ENCODE measurements around the gene CLNS1A. TPM values are rescaled to one million over a fixed set of nuclear protein-coding genes. Genes with fewer than 3 reads are reported as not detected.

Gene CLNS1A
- total RNA-seq, 2 donors from 2014 or later: 37.8 to 99.0 TPM

DNA sequence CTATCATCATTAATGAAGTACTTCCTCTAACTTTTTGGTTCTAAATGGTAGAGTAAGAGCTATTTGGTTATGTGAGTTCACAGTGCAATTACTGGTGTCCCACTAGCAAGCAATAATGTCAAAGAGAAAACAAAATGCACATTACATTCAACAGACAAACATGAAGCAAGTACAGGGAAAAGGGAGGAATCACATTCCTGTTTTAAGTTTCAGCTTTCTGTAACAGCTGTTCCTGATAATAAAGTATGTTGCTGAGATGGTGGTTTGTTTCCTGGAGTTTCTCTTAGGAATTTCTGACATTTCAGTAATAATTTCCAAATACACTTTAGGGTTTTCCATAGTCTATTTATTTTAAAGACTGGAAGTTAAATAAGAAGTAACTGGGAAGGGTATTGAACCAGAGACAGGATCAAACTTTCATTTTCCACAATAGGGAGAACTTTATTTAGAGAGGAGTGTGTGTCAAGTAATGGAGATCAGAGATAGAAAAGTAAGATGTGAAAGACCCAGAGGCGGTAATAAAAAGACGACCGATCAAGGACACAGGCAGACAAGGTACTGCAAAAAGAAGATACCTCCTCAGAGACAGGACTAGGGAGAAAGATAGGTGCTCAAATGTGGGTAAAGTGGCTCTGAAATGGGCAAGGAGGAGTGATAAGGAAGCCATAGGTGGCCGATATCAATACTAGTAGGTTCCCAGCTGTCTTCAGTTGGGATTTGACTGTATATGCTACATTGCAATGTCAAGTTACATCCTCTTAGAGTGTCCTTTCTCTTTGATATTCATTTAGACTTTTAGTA lies 20.8 kb upstream of the CLNS1A start:
- intact Hi-C loops (cut with DNase I): no loop called here
- no peak overlapping the region for H3K4me3 ChIP-seq
- TF ChIP-seq POLR2AphosphoS5 (IDR thresholded peaks at IDR 0.05): no peak
- TF ChIP-seq, protein P1, sequence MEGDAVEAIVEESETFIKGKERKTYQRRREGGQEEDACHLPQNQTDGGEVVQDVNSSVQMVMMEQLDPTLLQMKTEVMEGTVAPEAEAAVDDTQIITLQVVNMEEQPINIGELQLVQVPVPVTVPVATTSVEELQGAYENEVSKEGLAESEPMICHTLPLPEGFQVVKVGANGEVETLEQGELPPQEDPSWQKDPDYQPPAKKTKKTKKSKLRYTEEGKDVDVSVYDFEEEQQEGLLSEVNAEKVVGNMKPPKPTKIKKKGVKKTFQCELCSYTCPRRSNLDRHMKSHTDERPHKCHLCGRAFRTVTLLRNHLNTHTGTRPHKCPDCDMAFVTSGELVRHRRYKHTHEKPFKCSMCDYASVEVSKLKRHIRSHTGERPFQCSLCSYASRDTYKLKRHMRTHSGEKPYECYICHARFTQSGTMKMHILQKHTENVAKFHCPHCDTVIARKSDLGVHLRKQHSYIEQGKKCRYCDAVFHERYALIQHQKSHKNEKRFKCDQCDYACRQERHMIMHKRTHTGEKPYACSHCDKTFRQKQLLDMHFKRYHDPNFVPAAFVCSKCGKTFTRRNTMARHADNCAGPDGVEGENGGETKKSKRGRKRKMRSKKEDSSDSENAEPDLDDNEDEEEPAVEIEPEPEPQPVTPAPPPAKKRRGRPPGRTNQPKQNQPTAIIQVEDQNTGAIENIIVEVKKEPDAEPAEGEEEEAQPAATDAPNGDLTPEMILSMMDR (IDR thresholded peaks at IDR 0.05): no peak
- no peak for TF ChIP-seq POLR2A (IDR thresholded peaks at IDR 0.05)
- no peak for DNase-seq (ENCODE audit: low spot score)
- no peaks in the 10 kb centered on the region for H3K36me3 ChIP-seq
- no peaks in the 10 kb centered on the region for H3K9me3 ChIP-seq
- 77% methylated on average over 4 of the region's 4 CpGs for WGBS
- no peaks in the 10 kb centered on the region for H3K27me3 ChIP-seq (replicated peaks; ENCODE audit: insufficient read depth)
- H3K27ac ChIP-seq: no peak overlapping the region
- no peaks in the 10 kb centered on the region for H3K4me1 ChIP-seq (replicated peaks)

- Histone ChIP-seq H3K36me3 (no peaks in the 10 kb centered on the region), H3K27me3 (replicated peaks; ENCODE audit: insufficient read depth) (no peaks in the 10 kb centered on the region), H3K9me3 (no peaks in the 10 kb centered on the region), H3K4me1 (replicated peaks) (no peaks in the 10 kb centered on the region), H3K4me3 (no peak overlapping the region), H3K27ac (no peak overlapping the region)
- TF ChIP-seq POLR2AphosphoS5 (IDR thresholded peaks at IDR 0.05): no peak
- TF ChIP-seq, protein P1 (IDR thresholded peaks at IDR 0.05): no peak
- WGBS: 88% methylated on average over 7 of the region's 7 CpGs
- intact Hi-C loops (cut with DNase I): no loop called here
- DNase-seq (ENCODE audit: low spot score): no peak
These were observed 18.8 kb upstream of the CLNS1A start for GRCh38 chr11:77656362-77656761.

DNA sequence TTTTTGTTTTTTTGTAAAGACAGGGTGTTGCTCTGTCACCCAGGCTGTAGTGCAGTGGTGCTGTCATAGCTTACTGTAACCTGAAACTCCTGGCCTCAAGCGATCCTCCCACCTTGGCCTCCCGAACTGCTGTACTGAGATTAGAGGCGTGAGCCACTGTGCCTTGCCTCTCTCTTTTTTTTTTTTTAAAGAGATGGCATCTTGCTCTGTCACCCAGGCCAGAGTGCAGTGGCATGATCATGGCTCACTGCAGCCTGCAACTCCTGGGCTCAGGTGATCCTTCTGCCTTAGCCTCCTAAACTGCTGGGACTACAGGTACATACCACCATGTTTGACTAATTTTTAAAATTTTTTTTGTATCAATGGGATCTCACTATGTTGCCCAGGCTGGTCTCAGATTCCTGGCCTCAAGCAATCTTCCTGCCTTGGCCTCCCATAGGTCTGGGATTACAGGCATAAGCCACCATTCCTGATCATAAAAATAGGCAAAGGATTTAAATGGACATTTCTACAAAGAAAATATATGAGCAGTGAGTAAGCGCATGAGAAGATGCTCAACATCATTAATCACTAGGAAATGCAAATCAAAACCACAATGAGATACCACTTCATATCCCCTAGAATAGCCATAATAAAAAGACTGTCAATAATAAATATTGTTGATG lies 17.3 kb upstream of the CLNS1A start:
- DNase-seq (ENCODE audit: low spot score): no peak
- TF ChIP-seq POLR2AphosphoS5 (IDR thresholded peaks at IDR 0.05): no peak
- TF ChIP-seq, protein P1 (IDR thresholded peaks at IDR 0.05): no peak
- no peak for TF ChIP-seq POLR2A (IDR thresholded peaks at IDR 0.05)

GRCh38 chr11:77650123-77650522 lies 12.5 kb upstream of the CLNS1A start:
- Histone ChIP-seq H3K27ac (no peak overlapping the region), H3K9me3 (no peaks in the 10 kb centered on the region), H3K36me3 (no peaks in the 10 kb centered on the region), H3K27me3 (replicated peaks; ENCODE audit: insufficient read depth) (no peaks in the 10 kb centered on the region), H3K4me3 (no peak overlapping the region), H3K4me1 (replicated peaks) (no peaks in the 10 kb centered on the region)
- intact Hi-C loops (cut with DNase I): no loop called here
- no peak for TF ChIP-seq POLR2A (IDR thresholded peaks at IDR 0.05)
- TF ChIP-seq, protein P1 (IDR thresholded peaks at IDR 0.05): no peak
- no peak for TF ChIP-seq POLR2AphosphoS5 (IDR thresholded peaks at IDR 0.05)
- no peak for DNase-seq (ENCODE audit: low spot score)
- 74% methylated on average over 3 of the region's 3 CpGs for WGBS

More for the DNA sequence above, 17.3 kb upstream of the CLNS1A start:
- Histone ChIP-seq H3K4me1 (replicated peaks) (no peaks in the 10 kb centered on the region), H3K9me3 (no peaks in the 10 kb centered on the region), H3K4me3 (no peak overlapping the region), H3K36me3 (no peaks in the 10 kb centered on the region), H3K27ac (no peak overlapping the region), H3K27me3 (replicated peaks; ENCODE audit: insufficient read depth) (no peaks in the 10 kb centered on the region)
- intact Hi-C loops (cut with DNase I): no loop called here
- WGBS: 80% methylated on average over 4 of the region's 4 CpGs
